Measurements from ENCODE around the gene DBF4B. TPM values are rescaled to one million over a fixed set of nuclear protein-coding genes. Genes with fewer than 3 reads are reported as not detected.
A peak's percentile ranks its signal among the peaks of the same experiment; 100 is the strongest.

The DBF4B gene
- total RNA-seq, 1 experiment from 2014 or later, result 20.5 TPM

DNA sequence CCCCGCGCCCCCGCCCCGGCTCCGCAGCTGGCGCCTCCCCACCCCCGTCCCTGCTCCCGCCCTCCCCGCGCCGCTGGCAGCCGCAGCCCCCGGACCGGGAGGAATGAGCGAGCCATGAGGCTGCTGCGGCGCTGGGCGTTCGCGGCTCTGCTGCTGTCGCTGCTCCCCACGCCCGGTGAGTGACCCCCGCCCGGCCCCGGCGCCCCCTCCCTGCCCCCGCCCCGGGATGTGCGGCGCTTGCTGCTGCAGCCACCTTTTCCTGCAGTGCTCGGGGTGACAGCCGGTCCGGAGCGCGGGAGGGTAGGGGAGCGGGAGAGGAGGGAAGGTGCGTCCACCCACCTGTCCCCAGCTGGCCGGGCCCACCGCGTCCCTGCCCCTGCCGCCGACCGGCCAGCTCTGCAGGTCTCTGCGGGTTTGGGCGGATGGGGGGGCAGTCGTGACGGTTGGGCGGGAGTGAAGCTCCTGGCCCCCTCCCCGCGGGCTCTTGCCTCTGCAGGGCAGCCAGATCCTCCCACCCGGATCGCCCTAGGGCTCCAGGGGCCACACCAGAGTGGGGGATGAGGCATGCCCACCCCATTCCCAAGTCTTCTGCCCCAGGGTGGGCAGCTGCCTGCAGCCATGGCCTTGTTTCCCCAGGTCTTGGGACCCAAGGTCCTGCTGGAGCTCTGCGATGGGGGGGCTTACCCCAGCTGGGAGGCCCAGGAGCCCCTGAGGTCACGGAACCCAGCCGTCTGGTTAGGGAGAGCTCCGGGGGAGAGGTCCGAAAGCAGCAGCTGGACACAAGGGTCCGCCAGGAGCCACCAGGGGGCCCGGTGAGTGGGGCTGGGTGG is 50.8 kb downstream of the DBF4B start:
- Histone ChIP-seq H3K4me1 (ENCODE audit: insufficient read depth, low read length, poor library complexity, severe bottlenecking) (no peaks in the 10 kb centered on the region), H3K36me3 (ENCODE audit: insufficient read depth, low read length, poor library complexity, severe bottlenecking) (no peaks in the 10 kb centered on the region), H3K9me3 (ENCODE audit: low read depth, low read length, poor library complexity, severe bottlenecking) (no peaks in the 10 kb centered on the region), H3K27ac (ENCODE audit: low read depth, low read length, poor library complexity, severe bottlenecking) (no peak overlapping the region), H3K27me3 (replicated peaks; ENCODE audit: insufficient read depth, low read depth, low read length, poor library complexity) (no peaks in the 10 kb centered on the region), H3K4me3 (ENCODE audit: low read depth, low read length, poor library complexity, severe bottlenecking) (peak overlapping the region; percentile 34)
- no peak for TF ChIP-seq EZH2 (IDR thresholded peaks at IDR 0.05; ENCODE audit: borderline replicate concordance, low read depth, low read length, poor library complexity, severe bottlenecking)
- TF ChIP-seq, protein P1, sequence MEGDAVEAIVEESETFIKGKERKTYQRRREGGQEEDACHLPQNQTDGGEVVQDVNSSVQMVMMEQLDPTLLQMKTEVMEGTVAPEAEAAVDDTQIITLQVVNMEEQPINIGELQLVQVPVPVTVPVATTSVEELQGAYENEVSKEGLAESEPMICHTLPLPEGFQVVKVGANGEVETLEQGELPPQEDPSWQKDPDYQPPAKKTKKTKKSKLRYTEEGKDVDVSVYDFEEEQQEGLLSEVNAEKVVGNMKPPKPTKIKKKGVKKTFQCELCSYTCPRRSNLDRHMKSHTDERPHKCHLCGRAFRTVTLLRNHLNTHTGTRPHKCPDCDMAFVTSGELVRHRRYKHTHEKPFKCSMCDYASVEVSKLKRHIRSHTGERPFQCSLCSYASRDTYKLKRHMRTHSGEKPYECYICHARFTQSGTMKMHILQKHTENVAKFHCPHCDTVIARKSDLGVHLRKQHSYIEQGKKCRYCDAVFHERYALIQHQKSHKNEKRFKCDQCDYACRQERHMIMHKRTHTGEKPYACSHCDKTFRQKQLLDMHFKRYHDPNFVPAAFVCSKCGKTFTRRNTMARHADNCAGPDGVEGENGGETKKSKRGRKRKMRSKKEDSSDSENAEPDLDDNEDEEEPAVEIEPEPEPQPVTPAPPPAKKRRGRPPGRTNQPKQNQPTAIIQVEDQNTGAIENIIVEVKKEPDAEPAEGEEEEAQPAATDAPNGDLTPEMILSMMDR (conservative IDR thresholded peaks at IDR 0.05; ENCODE audit: low read depth, low read length), result no peak
- POLR2A ChIA-PET (ENCODE audit: low non-redundant PET), result no interaction called here
- intact Hi-C loops (cut with micrococcal nuclease; ENCODE audit: unreplicated experiment), result no loop called here
- CTCF ChIA-PET, result no interaction called here
- no TSS peak for BruUV-seq (replicated peaks)
- no peak for DNase-seq (ENCODE audit: low spot score)

DNA sequence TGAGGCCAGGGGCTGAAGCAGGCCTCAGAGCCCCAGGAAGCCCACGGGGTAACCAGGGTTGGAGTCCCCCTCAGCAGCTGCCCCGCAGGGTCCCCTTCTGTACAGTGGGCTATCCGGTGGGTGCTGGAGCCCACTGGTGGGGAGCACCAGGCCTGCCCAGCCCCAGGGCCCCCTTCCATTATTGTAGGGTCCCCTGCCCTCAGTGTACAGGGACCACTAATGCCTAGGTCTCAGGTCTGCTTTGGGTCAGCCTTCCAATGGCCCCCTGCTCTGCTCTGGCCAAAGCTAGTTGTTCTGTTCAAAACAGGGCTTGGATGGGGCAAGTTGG is 51.4 kb downstream of the DBF4B start:
- ChIA-PET POLR2A (ENCODE audit: low non-redundant PET) (no interaction called here), CTCF (no interaction called here)
- no peaks in the 10 kb centered on the region for H3K36me3 ChIP-seq (ENCODE audit: insufficient read depth, low read length, poor library complexity, severe bottlenecking)
- no peak overlapping the region for H3K4me3 ChIP-seq (ENCODE audit: low read depth, low read length, poor library complexity, severe bottlenecking)
- no peaks in the 10 kb centered on the region for H3K27me3 ChIP-seq (replicated peaks; ENCODE audit: insufficient read depth, low read depth, low read length, poor library complexity)
- no peak for TF ChIP-seq EZH2 (IDR thresholded peaks at IDR 0.05; ENCODE audit: borderline replicate concordance, low read depth, low read length, poor library complexity, severe bottlenecking)
- TF ChIP-seq, protein P1 (conservative IDR thresholded peaks at IDR 0.05; ENCODE audit: low read depth, low read length), result no peak
- H3K27ac ChIP-seq (ENCODE audit: low read depth, low read length, poor library complexity, severe bottlenecking), result no peak overlapping the region
- BruUV-seq (replicated peaks), result no TSS peak
- intact Hi-C loops (cut with micrococcal nuclease; ENCODE audit: unreplicated experiment), result no loop called here
- no peaks in the 10 kb centered on the region for H3K4me1 ChIP-seq (ENCODE audit: insufficient read depth, low read length, poor library complexity, severe bottlenecking)
- no peak for DNase-seq (ENCODE audit: low spot score)
- no peaks in the 10 kb centered on the region for H3K9me3 ChIP-seq (ENCODE audit: low read depth, low read length, poor library complexity, severe bottlenecking)

DNA sequence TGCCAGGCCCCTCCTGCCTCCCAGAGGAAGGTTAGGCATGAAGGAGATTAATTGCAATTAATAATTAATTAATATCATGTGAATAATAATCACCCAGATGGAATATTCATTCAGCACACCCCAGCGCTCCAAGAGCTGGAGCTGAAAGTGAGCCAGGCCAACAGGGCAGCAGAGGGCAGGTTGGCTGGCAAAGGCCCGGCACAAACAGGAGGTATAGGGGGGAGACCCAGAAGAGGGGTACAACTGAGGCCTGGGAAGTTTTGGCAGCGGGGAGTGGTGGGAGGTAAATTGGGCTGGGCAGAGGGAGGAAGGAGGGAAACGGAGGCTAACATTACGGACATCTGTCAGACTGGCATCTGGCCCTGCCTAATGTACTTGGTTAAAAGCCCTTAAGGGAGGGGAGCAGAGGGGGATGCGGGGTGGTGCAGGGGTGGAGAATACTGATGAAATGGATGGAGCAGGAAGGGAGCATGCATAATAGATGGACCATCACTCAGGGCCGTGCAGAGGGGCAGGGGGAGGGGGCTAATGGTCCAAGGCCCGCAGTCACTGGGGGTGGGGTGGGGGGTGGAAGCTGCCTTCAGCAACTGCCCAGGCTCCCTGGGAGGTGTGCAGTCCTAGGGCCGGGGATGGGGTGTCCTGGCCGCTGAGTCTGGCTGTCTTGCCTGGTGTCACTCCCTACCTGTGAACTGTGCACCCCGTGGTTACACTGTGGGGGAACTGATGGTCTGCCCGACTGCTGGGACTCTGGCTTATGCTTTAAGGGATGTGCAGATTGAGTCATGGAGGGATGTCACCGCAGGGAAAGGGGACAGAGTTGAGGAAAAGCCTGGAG is 52.2 kb downstream of the DBF4B start:
- intact Hi-C loops (cut with micrococcal nuclease; ENCODE audit: unreplicated experiment), result no loop called here

More for the DNA sequence above, 52.2 kb downstream of the DBF4B start:
- Histone ChIP-seq H3K27ac (ENCODE audit: low read depth, low read length, poor library complexity, severe bottlenecking) (no peak overlapping the region), H3K9me3 (ENCODE audit: low read depth, low read length, poor library complexity, severe bottlenecking) (no peaks in the 10 kb centered on the region), H3K36me3 (ENCODE audit: insufficient read depth, low read length, poor library complexity, severe bottlenecking) (no peaks in the 10 kb centered on the region), H3K4me1 (ENCODE audit: insufficient read depth, low read length, poor library complexity, severe bottlenecking) (no peaks in the 10 kb centered on the region), H3K4me3 (ENCODE audit: low read depth, low read length, poor library complexity, severe bottlenecking) (no peak overlapping the region), H3K27me3 (replicated peaks; ENCODE audit: insufficient read depth, low read depth, low read length, poor library complexity) (no peaks in the 10 kb centered on the region)
- TF ChIP-seq, protein P1 (conservative IDR thresholded peaks at IDR 0.05; ENCODE audit: low read depth, low read length), result no peak
- TF ChIP-seq EZH2 (IDR thresholded peaks at IDR 0.05; ENCODE audit: borderline replicate concordance, low read depth, low read length, poor library complexity, severe bottlenecking), result no peak
- POLR2A ChIA-PET (ENCODE audit: low non-redundant PET), result no interaction called here
- CTCF ChIA-PET, result no interaction called here
- DNase-seq (ENCODE audit: low spot score), result no peak
- no TSS peak for BruUV-seq (replicated peaks)
